GM15510 (cell line): Measurements from ENCODE around the gene NDUFB10.

ENCODE experiments used
- POLR2A ChIP-seq: IDR thresholded peaks from 3 replicates; pipeline ENCODE4 v1.6.1; 2011; ENCODE audit warnings: borderline replicate concordance; ENCODE audit not compliant: insufficient read length; ENCODE audit errors: extremely low read depth

Gene NDUFB10

DNA sequence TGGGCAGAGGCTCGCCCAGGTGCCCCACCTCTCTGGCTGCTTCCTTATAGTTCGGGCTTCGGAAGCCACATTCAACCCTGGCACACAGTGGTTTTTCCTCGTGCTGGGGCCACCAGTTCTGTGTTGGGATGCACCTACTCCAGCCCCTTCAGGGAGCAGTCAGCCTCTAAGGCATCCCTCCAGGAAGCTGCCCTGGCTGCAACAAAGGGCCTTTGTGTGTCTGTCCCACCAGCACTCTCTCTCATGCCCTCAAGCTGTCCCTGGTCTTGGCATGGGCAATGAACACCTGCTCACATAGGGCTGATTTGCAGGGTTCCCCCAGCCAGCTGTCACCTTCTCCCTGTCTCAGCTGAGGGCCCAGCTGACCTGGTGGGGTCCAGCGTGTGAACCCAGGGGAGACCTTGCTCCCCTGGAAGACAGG, 22.7 kb downstream of the NDUFB10 start:
- no peak for TF ChIP-seq POLR2A

DNA sequence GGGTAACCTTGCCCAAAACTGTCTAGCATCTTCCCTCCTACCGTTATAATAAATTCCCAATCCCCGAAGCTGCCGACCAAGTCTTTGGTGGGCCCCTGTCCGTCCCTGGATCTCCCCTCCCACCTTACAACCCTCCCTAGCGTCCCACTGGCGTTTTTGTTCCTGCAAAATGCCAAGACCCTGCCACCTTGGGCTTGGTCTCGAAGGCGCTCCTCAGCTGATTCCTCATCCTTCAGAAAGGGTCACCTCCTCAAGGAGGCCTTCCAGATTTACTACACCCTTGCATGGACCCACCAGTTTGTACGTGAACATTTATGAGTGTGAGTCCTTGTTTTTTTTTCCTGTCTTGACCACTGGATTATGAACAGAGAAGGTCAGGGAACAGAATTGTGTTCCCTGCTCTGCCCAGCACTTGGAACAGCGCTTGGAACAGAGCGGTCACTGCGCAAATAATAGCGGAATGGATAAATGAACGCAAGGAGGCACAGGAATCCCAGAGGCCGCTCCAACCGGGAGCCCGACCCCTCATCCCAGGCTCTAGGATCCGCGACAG, 23.7 kb downstream of the NDUFB10 start:
- TF ChIP-seq POLR2A, result no peak

DNA sequence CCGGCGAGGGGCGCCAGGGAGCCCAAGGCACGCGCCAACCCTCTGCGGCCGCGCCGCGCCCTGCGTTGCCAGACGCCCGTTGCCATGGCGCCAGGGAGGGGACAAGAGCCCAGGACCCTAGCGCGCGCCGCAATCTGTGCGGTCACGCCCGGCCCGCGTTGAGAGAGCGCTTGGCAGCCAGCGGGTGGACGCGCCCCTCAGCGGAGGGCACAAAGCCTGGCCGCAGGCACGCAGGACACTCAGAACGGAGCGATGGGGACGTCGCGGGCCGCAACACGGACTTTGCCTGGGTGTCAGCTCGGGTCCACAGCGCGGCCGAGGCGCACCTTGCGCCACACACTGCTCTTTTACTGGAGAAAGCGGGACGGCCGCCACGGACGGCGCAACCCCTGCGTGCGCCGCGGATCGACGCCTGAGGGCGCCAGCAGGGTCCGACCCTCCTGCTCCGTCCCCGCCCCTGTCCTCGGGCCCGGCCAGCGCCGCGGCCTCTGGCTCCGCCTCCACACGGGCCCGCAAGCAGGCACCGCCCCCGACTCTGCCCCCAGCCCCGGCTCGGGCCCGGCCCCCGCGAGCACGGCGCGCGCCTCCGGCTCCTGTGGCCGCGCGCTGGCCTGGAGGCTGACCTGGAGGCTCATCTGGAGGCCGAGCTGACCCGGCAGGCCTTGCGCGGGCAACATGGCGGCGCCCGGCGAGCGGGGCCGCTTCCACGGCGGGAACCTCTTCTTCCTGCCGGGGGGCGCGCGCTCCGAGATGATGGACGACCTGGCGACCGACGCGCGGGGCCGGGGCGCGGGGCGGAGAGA, 24.4 kb downstream of the NDUFB10 start, which contains the start of gene GFER:
Gene GFER, plus strand, starts transcription at position 650 of the 803 bp plus-strand sequence. Its CDS starts 26 bp downstream, at position 676.
- peak; percentile 96 for TF ChIP-seq POLR2A

DNA sequence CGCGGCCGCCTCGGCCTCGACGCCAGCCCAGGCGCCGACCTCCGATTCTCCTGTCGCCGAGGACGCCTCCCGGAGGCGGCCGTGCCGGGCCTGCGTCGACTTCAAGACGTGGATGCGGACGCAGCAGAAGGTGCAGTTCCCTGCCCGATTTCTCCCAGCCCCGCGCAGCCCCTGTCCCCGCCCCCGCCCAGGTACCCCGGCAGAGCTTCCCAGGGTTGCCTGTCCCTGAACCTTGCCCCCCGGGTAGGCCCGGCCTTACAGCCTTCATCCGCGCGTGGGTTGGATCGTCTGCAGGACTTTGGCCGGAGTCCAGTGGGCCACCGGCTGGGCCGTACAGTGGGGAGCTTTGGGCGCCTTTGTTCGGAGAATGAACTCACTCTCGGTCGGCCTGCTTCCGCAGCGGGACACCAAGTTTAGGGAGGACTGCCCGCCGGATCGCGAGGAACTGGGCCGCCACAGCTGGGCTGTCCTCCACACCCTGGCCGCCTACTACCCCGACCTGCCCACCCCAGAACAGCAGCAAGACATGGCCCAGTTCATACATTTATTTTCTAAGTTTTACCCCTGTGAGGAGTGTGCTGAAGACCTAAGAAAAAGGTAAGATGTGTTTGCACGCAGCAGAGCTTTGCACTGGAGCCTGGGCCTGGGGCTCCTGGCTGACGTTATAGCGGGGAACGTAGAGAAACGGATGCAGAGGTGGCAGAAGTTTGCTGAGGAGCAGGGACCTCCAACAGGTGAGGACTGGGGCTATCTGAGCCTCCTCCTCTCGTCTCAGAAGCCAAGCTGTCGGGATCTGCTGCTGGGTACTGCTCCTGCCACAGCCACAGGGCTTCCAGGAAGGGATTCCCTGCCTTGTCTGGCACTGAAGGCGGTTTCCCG, 25.2 kb downstream of the NDUFB10 start:
- TF ChIP-seq POLR2A, result no peak

DNA sequence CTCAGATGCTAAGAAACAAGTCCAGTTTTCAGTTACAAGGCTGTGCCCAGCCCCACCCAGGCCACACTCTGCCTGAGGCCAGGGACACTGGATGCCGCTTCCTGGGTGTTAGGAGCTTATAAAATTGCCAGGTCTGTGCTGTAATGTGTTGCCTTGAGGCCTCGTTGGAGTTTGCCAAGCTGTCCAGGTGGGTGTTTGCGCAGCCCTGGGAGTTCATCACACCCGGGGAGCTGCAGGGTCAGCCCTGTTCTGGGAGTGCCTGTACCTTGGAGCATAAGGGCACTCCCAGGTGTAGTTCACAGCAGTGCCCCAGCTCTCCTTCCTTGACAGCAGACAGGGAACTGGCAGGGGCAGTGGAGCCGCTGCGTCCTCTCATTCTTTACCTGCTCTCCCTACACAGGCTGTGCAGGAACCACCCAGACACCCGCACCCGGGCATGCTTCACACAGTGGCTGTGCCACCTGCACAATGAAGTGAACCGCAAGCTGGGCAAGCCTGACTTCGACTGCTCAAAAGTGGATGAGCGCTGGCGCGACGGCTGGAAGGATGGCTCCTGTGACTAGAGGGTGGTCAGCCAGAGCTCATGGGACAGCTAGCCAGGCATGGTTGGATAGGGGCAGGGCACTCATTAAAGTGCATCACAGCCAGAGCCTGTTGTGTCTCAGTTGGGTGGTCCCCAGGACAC, 26.3 kb downstream of the NDUFB10 start:
- TF ChIP-seq POLR2A, result no peak

DNA sequence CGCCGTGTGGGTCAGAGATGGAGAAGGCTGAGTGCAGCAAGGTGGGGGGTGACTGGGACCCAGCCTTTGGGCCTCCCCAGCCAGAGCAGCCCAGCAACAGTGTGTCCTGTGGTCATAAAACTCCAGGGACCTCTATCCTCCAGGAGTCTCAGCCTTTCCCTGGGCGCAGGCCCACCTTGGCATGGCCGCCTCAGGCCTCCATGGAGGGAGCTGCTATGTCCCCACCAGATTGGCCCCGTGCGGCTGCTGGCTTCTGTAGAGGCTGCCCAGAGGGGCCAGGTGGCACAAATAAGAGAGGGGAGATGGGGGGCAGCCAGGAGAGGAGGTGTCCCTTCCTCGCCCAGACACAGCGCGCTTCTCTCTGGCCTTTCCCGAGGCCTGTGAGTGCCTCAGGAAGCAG, 27.9 kb downstream of the NDUFB10 start:
- no peak for TF ChIP-seq POLR2A

DNA sequence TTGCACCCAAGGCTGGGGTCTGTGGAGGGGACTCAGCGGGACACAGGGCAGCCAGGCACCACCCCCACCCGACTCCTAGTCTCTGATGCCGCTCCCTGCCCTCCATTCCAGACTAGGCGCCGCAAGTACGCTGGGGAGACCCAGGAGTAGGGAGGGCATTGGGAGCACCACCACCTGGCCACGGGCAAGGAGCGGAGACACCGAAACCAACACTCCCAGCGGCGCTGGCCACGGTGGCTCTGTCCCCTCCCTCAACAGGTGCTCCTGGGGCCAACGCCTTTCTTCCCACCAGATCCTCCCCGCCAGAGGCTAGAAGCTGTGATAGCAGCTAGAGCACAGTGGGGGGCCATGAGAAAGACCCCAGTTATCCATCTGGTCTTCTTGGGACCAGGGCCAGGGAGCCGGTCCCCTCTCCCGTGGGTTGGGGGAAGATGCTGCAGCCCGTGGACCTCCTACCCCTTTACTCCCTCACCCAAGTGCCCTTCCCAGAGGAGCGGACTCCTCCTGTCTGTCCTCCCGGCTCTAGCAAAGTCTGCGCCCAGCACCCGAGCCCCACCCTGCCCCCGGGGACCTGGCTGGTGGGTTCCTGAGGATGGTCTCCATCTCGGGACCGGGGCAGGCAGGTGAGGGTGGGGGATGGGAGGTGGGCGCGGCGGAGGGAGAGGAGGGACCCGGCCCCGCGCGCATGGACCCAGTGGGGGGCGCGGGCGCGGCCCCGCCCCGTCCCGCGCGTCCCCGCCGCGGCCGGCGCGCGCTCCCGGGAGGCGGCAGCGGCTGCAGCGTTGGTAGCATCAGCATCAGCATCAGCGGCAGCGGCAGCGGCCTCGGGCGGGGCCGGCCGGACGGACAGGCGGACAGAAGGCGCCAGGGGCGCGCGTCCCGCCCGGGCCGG, 30.1 kb downstream of the NDUFB10 start, which contains the start of gene SYNGR3:
Gene SYNGR3, plus strand, starts transcription at position 762 of the 892 bp plus-strand sequence. CDS start 133 bp downstream, outside the sequence.
- peak; percentile 7 for TF ChIP-seq POLR2A

DNA sequence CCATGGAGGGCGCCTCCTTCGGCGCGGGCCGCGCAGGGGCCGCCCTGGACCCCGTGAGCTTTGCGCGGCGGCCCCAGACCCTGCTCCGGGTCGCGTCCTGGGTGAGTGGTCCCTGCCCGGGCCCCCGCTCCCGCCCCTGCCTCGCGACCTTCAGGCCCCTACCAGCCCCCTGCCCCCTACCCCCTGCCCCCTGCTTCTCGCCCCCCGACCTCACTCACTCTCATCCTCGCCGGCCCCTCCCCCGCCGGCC, 30.7 kb downstream of the NDUFB10 start:
- no peak for TF ChIP-seq POLR2A

DNA sequence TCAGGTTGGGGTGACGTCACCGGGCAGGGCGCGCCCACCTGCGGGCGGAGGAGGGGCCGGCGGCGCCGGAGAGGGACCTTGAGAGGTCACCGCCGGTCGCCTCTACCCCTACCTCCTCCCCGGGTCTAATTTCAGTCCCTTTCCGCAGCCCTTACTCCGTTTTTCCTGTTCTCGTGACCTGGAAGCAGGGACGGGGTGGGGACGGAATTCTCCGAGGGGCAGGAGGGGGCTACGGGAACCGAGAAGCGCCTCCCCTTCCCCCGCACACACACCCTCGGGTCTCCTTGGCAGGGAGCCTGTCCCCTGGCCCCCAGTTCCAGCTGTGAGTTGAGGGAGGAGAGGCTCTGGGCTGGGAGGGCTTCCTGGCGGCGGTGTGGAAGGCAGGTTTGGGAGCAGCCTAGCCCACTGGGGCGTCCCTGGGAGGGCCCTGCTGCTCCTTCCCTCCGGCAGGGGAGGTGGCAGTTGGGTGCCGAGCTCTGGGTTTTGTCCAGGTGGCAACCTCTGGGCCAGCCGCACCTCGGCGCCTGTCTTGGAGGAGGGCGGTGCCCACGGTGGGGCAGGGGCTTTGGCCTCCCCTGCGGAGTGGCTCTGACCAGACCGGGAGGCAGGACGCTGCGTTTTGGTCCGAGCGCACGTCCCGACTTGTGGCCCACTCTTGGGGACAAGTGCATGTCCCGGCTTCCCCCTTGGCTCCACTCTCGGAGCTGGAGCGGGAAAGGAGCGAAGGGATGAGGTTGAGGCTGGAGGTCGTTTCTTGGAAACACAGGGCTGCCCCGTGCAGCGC, 31.2 kb downstream of the NDUFB10 start:
- TF ChIP-seq POLR2A, result peak; percentile 15

DNA sequence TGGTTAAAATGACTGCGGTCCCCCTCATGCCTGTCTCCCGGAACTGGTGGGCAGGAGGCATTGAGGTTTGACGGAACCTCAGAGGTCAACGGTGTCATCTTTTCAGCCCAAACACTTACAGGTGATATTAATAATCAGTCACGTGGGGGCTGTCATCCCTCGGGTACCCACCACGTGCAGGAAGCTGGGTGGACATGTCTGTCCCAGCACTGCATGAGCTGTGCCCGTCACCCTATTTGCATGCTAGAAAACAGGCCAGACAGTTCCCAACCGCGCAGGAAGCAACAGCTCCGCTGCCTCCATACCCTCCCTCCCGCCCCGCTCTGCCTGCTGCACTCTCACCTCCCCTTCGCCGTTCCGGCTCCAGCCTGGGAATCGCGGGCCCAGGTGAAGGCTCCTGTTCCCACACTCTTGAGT, 31.8 kb downstream of the NDUFB10 start:
- TF ChIP-seq POLR2A, result peak; percentile 51

DNA sequence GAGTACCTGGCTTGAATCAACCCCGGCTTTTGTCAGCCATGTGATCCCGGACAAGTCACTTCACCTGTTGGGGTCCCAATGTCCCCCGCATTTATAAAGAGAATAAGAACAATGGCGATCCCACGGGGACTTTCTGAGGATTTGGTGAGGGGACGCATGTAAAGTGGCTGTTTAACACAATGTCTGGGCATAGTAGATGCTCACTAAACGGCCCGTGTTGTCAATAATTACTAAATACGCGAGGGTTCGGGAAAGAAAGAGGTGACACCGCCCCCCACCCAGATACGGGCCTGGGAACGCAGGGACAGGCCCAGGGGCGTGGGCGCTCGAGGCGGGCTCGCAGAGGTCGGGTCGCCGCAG, 32.2 kb downstream of the NDUFB10 start:
- no peak for TF ChIP-seq POLR2A

DNA sequence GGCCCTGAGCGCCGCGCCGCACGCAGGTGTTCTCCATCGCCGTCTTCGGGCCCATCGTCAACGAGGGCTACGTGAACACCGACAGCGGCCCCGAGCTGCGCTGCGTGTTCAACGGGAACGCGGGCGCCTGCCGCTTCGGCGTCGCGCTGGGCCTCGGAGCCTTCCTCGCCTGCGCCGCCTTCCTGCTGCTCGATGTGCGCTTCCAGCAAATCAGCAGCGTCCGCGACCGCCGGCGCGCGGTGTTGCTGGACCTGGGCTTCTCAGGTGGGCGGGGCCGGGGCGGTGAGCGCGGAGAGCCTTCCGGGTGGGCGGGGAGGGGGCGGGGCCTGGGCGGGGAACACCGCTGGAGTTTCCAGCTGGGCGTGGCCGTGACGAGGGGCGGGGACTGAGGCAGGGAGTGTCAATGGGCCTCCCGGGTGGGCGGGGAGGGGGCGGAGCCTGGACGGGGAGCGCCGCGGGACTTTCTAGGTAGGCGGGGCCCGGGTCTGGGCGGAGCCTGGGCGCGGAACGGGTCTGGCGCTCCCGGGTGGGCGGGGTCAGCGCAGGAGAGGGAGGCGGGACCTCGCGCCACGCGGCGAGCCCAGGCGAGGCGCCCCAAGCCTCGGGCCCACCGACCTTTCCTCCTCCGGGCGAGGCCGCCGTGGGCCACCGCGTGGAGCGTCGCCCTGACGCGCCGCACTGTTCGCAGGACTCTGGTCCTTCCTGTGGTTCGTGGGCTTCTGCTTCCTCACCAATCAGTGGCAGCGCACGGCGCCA, 32.8 kb downstream of the NDUFB10 start:
- peak; percentile 76 for TF ChIP-seq POLR2A

DNA sequence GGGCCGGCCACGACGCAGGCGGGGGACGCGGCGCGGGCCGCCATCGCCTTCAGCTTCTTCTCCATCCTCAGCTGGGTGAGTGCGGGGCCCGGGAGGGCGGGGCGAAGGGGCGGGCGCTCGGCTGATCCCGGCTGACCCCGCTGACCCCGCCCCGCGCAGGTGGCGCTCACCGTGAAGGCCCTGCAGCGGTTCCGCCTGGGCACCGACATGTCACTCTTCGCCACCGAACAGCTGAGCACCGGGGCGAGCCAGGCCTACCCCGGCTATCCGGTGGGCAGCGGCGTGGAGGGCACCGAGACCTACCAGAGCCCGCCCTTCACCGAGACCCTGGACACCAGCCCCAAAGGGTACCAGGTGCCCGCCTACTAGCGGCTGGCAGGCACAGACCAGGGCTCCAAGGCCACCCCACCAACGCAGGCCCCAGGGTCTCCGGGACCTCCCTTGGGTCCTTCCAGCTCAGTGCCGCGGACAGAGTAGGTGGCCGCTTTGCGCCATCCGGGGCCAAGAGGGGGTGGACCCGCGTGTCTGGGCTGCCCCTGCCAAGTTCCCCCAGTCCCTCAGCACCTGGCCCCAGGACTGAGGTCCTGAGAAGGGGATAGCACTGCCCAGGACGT, 33.5 kb downstream of the NDUFB10 start:
- no peak for TF ChIP-seq POLR2A

DNA sequence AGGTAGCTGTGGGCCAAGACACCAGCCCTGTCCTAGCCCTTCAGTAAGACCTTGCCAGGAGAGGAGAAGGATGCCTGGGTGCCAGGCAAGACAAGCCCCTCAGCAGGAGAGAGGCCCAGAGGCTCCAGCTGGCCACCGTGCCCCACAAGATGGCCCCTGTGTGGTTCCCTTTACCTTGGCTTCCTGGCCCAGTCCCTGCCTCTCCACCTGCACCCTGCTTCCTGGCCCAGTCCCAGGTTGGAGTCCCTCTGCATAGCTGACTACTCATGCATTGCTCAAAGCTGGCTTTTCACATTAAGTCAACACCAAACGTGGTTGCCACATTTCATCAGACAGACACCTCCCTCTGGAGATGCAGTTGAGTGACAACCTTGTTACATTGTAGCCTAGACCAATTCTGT, 34.4 kb downstream of the NDUFB10 start:
- TF ChIP-seq POLR2A, result no peak
